ENCODE data around the gene STN1. TPM values are rescaled to one million over a fixed set of nuclear protein-coding genes. Genes with fewer than 3 reads are reported as not detected.

STN1 gene
- total RNA-seq, 1 experiment from 2014 or later, result 74.7 TPM

DNA sequence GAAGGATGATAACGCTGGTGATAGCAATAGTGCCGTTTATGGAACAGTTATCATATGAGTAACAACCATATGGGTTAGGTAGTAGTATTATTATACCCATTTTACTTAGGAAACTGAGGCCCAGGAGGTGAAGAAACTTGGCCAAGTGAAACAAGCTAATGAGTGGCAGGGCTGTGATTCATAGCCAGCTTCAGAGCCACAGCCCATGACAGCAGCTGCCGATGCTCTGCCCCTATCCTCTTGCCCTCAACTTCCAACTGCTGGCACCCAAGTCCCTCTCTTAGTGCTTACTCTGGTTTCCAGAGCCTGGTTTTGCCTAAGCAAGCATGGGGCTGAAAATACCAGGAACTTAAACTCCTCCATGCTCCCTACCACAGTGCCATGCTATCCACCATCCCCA lies 74.9 kb downstream of the STN1 start (continued):
- TF ChIP-seq, protein P1, sequence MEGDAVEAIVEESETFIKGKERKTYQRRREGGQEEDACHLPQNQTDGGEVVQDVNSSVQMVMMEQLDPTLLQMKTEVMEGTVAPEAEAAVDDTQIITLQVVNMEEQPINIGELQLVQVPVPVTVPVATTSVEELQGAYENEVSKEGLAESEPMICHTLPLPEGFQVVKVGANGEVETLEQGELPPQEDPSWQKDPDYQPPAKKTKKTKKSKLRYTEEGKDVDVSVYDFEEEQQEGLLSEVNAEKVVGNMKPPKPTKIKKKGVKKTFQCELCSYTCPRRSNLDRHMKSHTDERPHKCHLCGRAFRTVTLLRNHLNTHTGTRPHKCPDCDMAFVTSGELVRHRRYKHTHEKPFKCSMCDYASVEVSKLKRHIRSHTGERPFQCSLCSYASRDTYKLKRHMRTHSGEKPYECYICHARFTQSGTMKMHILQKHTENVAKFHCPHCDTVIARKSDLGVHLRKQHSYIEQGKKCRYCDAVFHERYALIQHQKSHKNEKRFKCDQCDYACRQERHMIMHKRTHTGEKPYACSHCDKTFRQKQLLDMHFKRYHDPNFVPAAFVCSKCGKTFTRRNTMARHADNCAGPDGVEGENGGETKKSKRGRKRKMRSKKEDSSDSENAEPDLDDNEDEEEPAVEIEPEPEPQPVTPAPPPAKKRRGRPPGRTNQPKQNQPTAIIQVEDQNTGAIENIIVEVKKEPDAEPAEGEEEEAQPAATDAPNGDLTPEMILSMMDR (IDR thresholded peaks at IDR 0.05 in 2 of 3, conservative IDR thresholded peaks at IDR 0.05 in 1 of 3; ENCODE audit: borderline replicate concordance in 1 of 3, insufficient read depth in 1 of 3, low read depth in 2 of 3, low read length in 2 of 3), result no peak
- TF ChIP-seq ZFX (IDR thresholded peaks at IDR 0.05) (no peak), CBX3 (IDR thresholded peaks at IDR 0.05; ENCODE audit: low read depth) (no peak)
- TF ChIP-seq, protein P2, sequence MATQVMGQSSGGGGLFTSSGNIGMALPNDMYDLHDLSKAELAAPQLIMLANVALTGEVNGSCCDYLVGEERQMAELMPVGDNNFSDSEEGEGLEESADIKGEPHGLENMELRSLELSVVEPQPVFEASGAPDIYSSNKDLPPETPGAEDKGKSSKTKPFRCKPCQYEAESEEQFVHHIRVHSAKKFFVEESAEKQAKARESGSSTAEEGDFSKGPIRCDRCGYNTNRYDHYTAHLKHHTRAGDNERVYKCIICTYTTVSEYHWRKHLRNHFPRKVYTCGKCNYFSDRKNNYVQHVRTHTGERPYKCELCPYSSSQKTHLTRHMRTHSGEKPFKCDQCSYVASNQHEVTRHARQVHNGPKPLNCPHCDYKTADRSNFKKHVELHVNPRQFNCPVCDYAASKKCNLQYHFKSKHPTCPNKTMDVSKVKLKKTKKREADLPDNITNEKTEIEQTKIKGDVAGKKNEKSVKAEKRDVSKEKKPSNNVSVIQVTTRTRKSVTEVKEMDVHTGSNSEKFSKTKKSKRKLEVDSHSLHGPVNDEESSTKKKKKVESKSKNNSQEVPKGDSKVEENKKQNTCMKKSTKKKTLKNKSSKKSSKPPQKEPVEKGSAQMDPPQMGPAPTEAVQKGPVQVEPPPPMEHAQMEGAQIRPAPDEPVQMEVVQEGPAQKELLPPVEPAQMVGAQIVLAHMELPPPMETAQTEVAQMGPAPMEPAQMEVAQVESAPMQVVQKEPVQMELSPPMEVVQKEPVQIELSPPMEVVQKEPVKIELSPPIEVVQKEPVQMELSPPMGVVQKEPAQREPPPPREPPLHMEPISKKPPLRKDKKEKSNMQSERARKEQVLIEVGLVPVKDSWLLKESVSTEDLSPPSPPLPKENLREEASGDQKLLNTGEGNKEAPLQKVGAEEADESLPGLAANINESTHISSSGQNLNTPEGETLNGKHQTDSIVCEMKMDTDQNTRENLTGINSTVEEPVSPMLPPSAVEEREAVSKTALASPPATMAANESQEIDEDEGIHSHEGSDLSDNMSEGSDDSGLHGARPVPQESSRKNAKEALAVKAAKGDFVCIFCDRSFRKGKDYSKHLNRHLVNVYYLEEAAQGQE (IDR thresholded peaks at IDR 0.05; ENCODE audit: low read depth), result no peak
- TF ChIP-seq, protein P3, sequence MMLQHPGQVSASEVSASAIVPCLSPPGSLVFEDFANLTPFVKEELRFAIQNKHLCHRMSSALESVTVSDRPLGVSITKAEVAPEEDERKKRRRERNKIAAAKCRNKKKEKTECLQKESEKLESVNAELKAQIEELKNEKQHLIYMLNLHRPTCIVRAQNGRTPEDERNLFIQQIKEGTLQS (IDR thresholded peaks at IDR 0.05), result no peak

DNA sequence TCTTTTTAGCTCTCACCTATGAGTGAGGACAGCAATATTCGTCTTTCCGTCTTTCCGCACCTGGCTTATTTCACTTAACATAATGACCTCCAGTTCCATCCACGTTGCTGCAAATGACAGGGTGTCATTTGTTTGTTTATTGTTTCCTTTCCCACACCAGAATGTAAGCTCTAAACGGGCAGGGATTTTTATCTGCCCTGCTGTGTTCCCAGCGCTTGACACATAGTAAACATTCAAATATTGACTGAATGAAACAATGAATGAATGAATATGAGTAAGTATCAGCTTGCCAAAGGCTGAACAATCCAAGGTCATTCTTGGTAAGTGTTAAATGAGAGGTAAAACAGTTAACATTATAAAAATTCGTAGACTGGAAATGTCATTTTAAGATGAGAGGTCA lies 75.4 kb downstream of the STN1 start:
- Histone ChIP-seq H3K27ac (ENCODE audit: low read depth, low read length) (no peak overlapping the region), H3K9me2 (ENCODE audit: insufficient read depth) (no peaks in the 10 kb centered on the region), H4K20me1 (ENCODE audit: insufficient read depth) (no peaks in the 10 kb centered on the region), H3K79me2 (ENCODE audit: insufficient read depth, low read length) (no peaks in the 10 kb centered on the region), H3K36me3 (ENCODE audit: control insufficient read depth in 1 of 2, insufficient read depth in 2 of 2, low read length in 2 of 2) (no peaks in the 10 kb centered on the region), H3K27me3 (ENCODE audit: insufficient read depth, low read length) (peaks cover 3% of the 10 kb centered on the region; the same call in 1 of the 2 replicates), H3K9me3 (ENCODE audit: control insufficient read depth in 1 of 2, insufficient read depth in 1 of 2, low read depth in 1 of 2, low read length in 2 of 2) (no peaks in the 10 kb centered on the region), H3K4me1 (ENCODE audit: control insufficient read depth in 1 of 2, insufficient read depth in 2 of 2, low read length in 2 of 2) (no peaks in the 10 kb centered on the region), H3K4me3 (replicated peaks in 1 of 2; ENCODE audit: low read depth in 1 of 2, low read length in 2 of 2) (no peak overlapping the region), H3K9ac (ENCODE audit: low read length) (no peak overlapping the region), H3K4me2 (ENCODE audit: low read length) (no peak overlapping the region), H2AFZ (ENCODE audit: low read depth, low read length, poor library complexity, severe bottlenecking) (no peak overlapping the region)
- ATAC-seq, result no peak
- intact Hi-C loops (cut with micrococcal nuclease), result no loop called here
- ChIA-PET RAD21 (ENCODE audit: low non-redundant PET in 1 of 2, low total read pairs in 2 of 2, uncharacterized antibody in 2 of 2, unreplicated experiment in 2 of 2) (no interaction called here), POLR2A (no interaction called here), CTCF (no interaction called here)
- DNase-seq (ENCODE audit: low read depth, low spot score), result no peak
- no TSS peak for BruUV-seq (replicated peaks)
- TF ChIP-seq, protein P2 (IDR thresholded peaks at IDR 0.05; ENCODE audit: low read depth), result no peak
- no peak for TF ChIP-seq POLR2A (IDR thresholded peaks at IDR 0.05; ENCODE audit: borderline replicate concordance, extremely low read depth, insufficient read depth, insufficient read length)
- TF ChIP-seq RAD21 (IDR thresholded peaks at IDR 0.05; ENCODE audit: low read depth), result no peak
- TF ChIP-seq, protein P1 (IDR thresholded peaks at IDR 0.05 in 2 of 3, conservative IDR thresholded peaks at IDR 0.05 in 1 of 3; ENCODE audit: borderline replicate concordance in 1 of 3, insufficient read depth in 1 of 3, low read depth in 2 of 3, low read length in 2 of 3), result no peak
- TF ChIP-seq SP1 (IDR thresholded peaks at IDR 0.05; ENCODE audit: low read depth), result no peak
- no peak for TF ChIP-seq TCF7L2 (IDR thresholded peaks at IDR 0.05; ENCODE audit: borderline replicate concordance, extremely low read depth, insufficient read depth, insufficient read length)
- no peak for TF ChIP-seq ZNF274 (IDR thresholded peaks at IDR 0.05; ENCODE audit: low read depth, low read length)
- no peak for TF ChIP-seq ZFX (IDR thresholded peaks at IDR 0.05)
- no peak for TF ChIP-seq EZH2phosphoT487 (IDR thresholded peaks at IDR 0.05; ENCODE audit: borderline replicate concordance)
- TF ChIP-seq ELF1 (IDR thresholded peaks at IDR 0.05; ENCODE audit: borderline replicate concordance, low read depth), result no peak
- TF ChIP-seq FOSL1 (IDR thresholded peaks at IDR 0.05; ENCODE audit: low read depth), result no peak
